ENCODE data around the gene CDC25B.
"Not testable (repeated sequence)": the region's sequence is repeated elsewhere in the genome, so short reads cannot be mapped to it uniquely, and the experiment has no call there.

Gene CDC25B

DNA sequence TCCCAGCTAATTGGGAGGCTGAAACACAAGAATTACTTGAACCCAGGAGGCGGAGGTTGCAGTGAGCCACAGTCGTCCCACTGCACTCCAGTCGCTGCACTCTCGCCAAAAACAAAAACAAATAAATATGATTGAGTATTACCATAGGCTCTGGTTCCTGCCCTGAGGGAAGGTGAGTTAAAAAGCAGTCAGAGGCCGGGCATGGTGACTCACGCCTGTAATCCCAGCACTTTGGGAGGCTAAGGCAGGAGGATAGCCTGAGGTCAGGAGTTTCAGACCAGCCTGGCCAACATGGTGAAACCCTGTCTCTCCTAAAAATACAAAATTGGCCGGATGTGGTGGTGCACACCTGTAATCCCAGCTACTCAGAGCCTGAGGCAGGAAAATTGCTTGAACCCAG is 44.1 kb downstream of the CDC25B start:
- not testable (repeated sequence) for H3K4me3 Mint-ChIP-seq; H3K4me1 Mint-ChIP-seq (ENCODE audit: low read depth); H3K9me3 Mint-ChIP-seq; H3K27me3 Mint-ChIP-seq; DNase-seq; H3K36me3 Mint-ChIP-seq (ENCODE audit: low read depth); H3K27ac Mint-ChIP-seq

DNA sequence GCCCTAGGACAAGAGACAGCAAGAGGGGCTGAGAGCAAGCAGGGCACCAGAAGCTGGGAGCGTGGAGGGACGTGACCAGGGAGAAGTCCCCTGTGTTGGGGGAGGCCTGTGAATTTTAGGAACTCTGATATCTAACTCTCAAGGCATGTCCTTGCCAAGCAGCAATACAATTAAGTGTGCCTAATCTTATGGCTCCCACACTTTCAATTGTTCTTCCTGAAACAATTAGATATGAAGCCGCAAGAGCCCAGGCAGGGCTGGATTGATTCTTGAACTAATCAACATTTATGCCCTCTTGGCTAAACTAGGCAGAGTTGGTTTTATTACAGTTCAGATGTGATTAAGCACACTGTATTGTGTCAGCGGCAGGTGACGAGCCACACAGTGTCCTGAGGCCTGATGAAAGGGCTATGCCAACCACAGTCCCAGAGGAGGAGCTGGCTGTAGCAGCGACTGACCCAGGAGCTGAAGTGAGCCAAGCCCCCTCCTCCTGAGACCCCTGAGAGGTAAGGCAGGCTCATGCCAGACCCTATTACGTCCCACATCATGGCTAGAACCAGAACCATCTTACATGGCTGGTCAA is 46.3 kb downstream of the CDC25B start:
- DNase-seq = no peak
- Mint-ChIP-seq H3K27me3 (no peaks in the 10 kb centered on the region), H3K27ac (no peak overlapping the region), H3K36me3 (ENCODE audit: low read depth) (peaks cover 9% of the 10 kb centered on the region), H3K4me1 (ENCODE audit: low read depth) (peaks cover 13% of the 10 kb centered on the region), H3K4me3 (no peak overlapping the region), H3K9me3 (no peaks in the 10 kb centered on the region)

DNA sequence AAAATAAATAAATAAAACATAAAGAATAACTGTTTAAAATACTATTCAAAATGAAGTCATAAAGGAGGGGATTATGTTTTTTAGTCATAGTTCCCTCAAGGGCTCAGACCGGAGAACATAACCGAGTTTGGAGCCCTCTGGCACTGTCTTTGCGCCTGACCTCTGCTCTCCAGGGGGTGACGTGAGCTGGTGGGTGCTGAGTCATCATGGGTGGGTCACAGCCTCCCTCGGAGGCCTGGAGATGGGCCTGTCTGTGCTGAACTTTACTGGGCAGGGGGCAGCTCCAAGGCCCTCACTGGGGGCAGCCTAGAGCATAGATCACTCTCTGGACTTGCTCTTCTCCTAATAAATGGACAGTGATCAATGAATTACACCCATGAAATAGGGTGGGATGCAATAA is 47.4 kb downstream of the CDC25B start:
- Mint-ChIP-seq H3K4me3 (no peak overlapping the region), H3K4me1 (ENCODE audit: low read depth) (peaks cover 22% of the 10 kb centered on the region), H3K27me3 (no peaks in the 10 kb centered on the region), H3K27ac (no peak overlapping the region), H3K36me3 (ENCODE audit: low read depth) (peaks cover 14% of the 10 kb centered on the region), H3K9me3 (no peaks in the 10 kb centered on the region)
- DNase-seq = no peak

DNA sequence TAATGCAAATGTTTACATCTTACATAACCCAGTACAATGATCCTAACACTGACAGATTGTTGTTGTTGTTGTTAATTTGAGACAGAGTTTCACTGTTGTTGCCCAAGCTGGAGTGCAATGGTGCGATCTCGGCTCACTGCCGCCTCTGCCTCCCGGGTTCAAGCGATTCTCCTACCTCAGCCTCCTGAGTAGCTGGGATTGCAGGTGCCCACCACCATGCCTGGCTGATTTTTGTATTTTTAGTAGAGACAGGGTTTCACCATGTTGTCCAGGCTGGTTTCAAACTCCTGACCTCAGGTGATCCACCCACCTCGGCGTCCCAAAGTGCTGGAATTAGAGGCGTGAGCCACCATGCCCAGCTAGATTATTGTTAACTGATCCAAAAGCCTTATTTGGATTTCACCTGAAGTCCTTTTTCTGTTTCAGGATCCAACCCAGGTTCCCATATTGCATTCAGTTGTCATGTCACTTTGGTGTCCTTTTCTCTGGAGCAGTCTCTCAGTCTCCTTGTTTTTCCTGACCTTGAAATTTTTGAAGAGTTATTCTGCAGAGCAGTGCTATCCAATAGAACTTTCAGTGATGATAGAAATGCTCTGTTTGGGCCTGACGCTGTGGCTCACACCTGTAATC is 48.0 kb downstream of the CDC25B start:
- not testable (repeated sequence) for H3K27ac Mint-ChIP-seq, H3K9me3 Mint-ChIP-seq, H3K4me3 Mint-ChIP-seq, H3K27me3 Mint-ChIP-seq, DNase-seq
- peaks cover 27% of the 10 kb centered on the region for H3K4me1 Mint-ChIP-seq (ENCODE audit: low read depth)
- peaks cover 19% of the 10 kb centered on the region for H3K36me3 Mint-ChIP-seq (ENCODE audit: low read depth)

DNA sequence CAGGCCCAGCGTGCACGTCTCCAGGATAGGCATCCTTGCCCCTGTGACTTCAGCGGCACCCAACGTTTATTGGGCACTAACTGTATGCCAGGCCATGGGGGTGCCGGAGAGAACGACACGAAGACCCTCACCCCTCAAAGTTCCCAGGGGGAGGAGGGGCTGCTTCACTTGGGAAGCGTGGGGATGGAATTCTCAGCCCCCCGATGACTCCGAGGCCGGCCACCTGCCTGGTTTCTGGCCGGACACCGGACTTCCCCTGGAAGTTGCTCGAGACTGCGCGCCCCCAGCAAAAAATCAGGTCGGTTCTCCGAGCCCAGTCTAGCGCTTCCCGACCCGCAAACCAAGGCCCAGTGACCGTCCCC is 50.2 kb downstream of the CDC25B start:
- H3K4me1 Mint-ChIP-seq (ENCODE audit: low read depth) = peaks cover 31% of the 10 kb centered on the region
- H3K27me3 Mint-ChIP-seq = no peaks in the 10 kb centered on the region
- peaks cover 26% of the 10 kb centered on the region for H3K36me3 Mint-ChIP-seq (ENCODE audit: low read depth)
- peak overlapping the region; percentile 93 for H3K27ac Mint-ChIP-seq
- peak overlapping the region; percentile 85 for H3K4me3 Mint-ChIP-seq
- no peak for DNase-seq
- H3K9me3 Mint-ChIP-seq = no peaks in the 10 kb centered on the region

DNA sequence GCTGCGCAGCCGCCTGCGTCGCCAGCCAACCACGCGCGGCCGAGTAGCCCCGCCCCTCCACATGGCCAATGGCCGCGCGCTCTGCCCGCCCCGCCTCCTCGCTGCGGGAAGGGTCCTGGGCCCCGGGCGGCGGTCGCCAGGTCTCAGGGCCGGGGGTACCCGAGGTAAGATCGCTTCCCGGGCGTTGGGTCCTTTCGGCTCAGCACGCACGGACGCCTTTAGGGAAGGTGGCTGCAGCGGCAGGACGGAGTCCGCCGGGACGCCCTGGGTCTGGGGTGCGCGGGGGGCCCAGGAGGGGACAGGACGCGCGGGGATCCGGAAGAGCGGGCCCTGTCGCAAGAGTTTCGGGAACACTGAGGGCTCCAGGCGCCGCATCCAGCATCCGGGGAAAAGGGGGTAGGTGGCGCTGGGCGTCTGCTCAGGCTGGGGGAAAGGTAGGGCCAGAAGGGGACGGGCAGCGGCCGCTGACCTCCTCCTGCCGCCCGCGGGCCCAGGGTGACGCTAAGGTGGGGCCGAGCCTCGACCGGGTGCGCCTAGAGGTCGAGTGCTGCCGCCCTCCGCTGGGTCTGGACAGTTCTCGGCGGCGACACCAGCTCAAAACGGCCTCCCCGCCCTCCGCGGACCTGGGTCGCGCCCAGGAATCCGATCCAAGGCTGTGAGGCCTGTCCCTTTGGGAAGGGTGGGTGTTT is 50.8 kb downstream of the CDC25B start, which contains the start of gene MAVS:
MAVS (plus strand) TSS at position 95 of the 689 bp plus-strand sequence. CDS start 7,791 bp downstream, outside the sequence.
- Mint-ChIP-seq H3K36me3 (ENCODE audit: low read depth) (peaks cover 26% of the 10 kb centered on the region), H3K27ac (peak within 1 kb of the TSS; percentile 93), H3K4me3 (peak within 1 kb of the TSS; percentile 85), H3K9me3 (no peaks in the 10 kb centered on the region), H3K4me1 (ENCODE audit: low read depth) (peaks cover 31% of the 10 kb centered on the region), H3K27me3 (no peaks in the 10 kb centered on the region)
- peak; percentile 92 for DNase-seq

DNA sequence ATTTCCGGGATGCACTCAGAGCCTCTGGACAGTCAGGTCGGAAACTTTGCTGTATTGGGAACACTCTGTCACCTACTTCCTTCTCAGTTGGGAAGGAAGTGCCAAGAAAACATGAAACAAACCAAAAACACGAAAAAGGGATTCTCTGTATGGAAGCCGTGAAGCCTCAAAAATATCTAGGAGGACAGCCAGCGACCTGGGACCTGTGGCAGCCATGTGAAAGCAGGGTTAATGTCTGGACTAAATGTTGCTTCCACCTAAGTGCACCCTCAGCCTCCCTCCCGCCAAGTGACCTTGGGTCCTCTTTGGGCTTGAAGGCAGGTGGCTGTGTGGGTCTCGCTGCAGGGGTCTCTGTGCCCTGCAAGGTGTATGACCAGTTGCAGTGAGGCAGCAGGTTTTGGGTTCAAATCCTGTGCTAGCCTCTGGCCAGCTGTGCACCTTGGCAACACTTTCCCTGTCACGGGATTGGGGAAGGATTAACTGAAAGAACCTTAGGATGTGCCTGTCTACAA is 51.4 kb downstream of the CDC25B start:
- Mint-ChIP-seq H3K4me1 (ENCODE audit: low read depth) (peaks cover 31% of the 10 kb centered on the region), H3K36me3 (ENCODE audit: low read depth) (peaks cover 29% of the 10 kb centered on the region), H3K9me3 (no peaks in the 10 kb centered on the region), H3K27me3 (no peaks in the 10 kb centered on the region), H3K4me3 (peak overlapping the region; percentile 85), H3K27ac (peak overlapping the region; percentile 93)
- no peak for DNase-seq

DNA sequence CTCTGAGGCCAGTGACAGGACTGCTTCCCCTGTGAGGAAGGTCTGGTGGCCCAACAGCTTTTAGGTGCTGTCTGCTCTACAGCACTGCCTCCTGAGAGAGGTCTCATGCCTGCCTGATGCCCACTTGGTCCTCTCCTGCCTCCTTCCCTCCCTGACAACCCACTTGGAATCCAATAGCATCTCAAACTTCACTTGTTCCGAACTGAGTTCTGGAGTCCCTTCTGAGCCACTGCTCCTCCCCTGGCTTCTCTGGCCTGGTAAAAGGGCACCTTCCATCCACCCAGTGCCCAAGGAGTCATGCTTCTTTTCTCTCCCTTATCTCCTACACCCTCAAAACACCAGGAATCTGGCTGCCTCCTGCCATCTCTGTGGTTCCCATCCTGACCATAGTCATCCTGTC is 52.5 kb downstream of the CDC25B start:
- DNase-seq = no peak
- Mint-ChIP-seq H3K27me3 (no peaks in the 10 kb centered on the region), H3K36me3 (ENCODE audit: low read depth) (peaks cover 29% of the 10 kb centered on the region), H3K9me3 (no peaks in the 10 kb centered on the region), H3K4me1 (ENCODE audit: low read depth) (peaks cover 31% of the 10 kb centered on the region), H3K27ac (peak overlapping the region; percentile 93), H3K4me3 (peak overlapping the region; percentile 85)

DNA sequence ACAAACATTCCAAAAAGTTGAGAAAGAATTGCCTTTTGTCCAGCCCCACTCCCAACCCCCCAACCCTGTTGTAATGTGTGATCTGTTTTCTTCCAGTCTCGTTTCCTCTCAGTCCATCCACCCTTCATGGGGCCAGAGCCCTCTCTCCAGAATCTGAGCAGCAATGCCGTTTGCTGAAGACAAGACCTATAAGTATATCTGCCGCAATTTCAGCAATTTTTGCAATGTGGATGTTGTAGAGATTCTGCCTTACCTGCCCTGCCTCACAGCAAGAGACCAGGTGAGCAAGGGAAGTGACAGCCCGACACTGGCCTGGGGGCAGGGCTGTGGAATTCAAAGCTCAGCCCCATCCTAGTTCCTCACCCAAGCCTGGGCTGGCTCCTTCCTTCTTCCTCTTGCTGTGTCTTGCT is 58.4 kb downstream of the CDC25B start:
- Mint-ChIP-seq H3K4me1 (ENCODE audit: low read depth) (peaks cover 10% of the 10 kb centered on the region), H3K27me3 (no peaks in the 10 kb centered on the region), H3K9me3 (no peaks in the 10 kb centered on the region), H3K27ac (no peak overlapping the region), H3K4me3 (no peak overlapping the region), H3K36me3 (ENCODE audit: low read depth) (peaks cover 53% of the 10 kb centered on the region)
- DNase-seq = no peak
